Osteocyte (in vitro differentiated cells): Measurements from ENCODE around the gene OR5B21. TPM values are rescaled to one million over a fixed set of nuclear protein-coding genes. Genes with fewer than 3 reads are reported as not detected.

Source experiments
- DNase-seq: peaks from one replicate; pipeline ENCODE4 v3.0.0; 2021; ENCODE audit warnings: mixed read lengths; ENCODE audit not compliant: unreplicated experiment; ENCODE audit errors: extremely low spot score
- H3K27ac Mint-ChIP-seq: one replicate; pipeline ENCODE4 v1.8.0; 2021; ENCODE audit warnings: mild to moderate bottlenecking, mixed read lengths; ENCODE audit not compliant: unreplicated experiment
- H3K27me3 Mint-ChIP-seq: one replicate; pipeline ENCODE4 v1.8.0; 2021; ENCODE audit warnings: mixed read lengths; ENCODE audit not compliant: unreplicated experiment
- H3K36me3 Mint-ChIP-seq: one replicate; pipeline ENCODE4 v1.8.0; 2021; ENCODE audit warnings: mixed read lengths; ENCODE audit not compliant: unreplicated experiment
- H3K4me1 Mint-ChIP-seq: one replicate; pipeline ENCODE4 v1.8.0; 2021; ENCODE audit warnings: mixed read lengths; ENCODE audit not compliant: unreplicated experiment
- H3K4me3 Mint-ChIP-seq: one replicate; pipeline ENCODE4 v1.8.0; 2021; ENCODE audit warnings: mild to moderate bottlenecking, moderate library complexity, mixed read lengths; ENCODE audit not compliant: unreplicated experiment
- H3K9me3 Mint-ChIP-seq: one replicate; pipeline ENCODE4 v1.8.0; 2021; ENCODE audit warnings: mixed read lengths; ENCODE audit not compliant: unreplicated experiment
- total RNA-seq: library from RNA; stranded (reverse); gene quantifications from 2 replicates; pipeline ENCODE4 v1.2.1, GENCODE V29; 2021
- TF ChIP-seq, protein P1 (sequence below): fragments of 200-600 bp; sonication (generic); IDR thresholded peaks from 2 replicates; pipeline ENCODE4 v1.5.0; 2021; ENCODE audit warnings: antibody characterized with exemption, mild to moderate bottlenecking, moderate library complexity

The OR5B21 gene
- total RNA-seq, 1 donor from 2014 or later = not detected

DNA sequence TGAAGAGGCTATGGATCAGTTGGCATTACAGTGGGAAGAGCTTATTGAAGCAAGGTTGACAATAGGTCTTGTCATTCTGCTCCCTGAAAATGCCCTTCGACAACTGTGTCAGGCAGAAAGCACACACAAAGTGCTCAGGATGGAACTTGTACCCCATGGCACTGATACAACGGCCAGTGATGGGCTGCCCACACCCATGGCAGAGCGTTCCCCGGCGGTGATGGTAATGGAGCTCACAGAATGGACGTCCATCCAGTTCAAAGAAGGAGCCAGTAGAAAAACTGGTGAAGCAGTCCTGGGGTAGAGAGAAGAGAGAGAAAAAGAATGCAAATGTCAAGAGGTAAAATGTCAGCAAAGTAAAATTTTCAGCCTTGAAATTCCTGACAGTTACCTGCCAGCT is 19.5 kb upstream of the OR5B21 start:
- Mint-ChIP-seq H3K27me3 (peaks cover 3% of the 10 kb centered on the region), H3K36me3 (peaks cover 30% of the 10 kb centered on the region), H3K27ac (no peak overlapping the region), H3K9me3 (no peaks in the 10 kb centered on the region), H3K4me3 (no peak overlapping the region), H3K4me1 (peaks cover 6% of the 10 kb centered on the region)
- TF ChIP-seq, protein P1, sequence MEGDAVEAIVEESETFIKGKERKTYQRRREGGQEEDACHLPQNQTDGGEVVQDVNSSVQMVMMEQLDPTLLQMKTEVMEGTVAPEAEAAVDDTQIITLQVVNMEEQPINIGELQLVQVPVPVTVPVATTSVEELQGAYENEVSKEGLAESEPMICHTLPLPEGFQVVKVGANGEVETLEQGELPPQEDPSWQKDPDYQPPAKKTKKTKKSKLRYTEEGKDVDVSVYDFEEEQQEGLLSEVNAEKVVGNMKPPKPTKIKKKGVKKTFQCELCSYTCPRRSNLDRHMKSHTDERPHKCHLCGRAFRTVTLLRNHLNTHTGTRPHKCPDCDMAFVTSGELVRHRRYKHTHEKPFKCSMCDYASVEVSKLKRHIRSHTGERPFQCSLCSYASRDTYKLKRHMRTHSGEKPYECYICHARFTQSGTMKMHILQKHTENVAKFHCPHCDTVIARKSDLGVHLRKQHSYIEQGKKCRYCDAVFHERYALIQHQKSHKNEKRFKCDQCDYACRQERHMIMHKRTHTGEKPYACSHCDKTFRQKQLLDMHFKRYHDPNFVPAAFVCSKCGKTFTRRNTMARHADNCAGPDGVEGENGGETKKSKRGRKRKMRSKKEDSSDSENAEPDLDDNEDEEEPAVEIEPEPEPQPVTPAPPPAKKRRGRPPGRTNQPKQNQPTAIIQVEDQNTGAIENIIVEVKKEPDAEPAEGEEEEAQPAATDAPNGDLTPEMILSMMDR = no peak
- no peak for DNase-seq

DNA sequence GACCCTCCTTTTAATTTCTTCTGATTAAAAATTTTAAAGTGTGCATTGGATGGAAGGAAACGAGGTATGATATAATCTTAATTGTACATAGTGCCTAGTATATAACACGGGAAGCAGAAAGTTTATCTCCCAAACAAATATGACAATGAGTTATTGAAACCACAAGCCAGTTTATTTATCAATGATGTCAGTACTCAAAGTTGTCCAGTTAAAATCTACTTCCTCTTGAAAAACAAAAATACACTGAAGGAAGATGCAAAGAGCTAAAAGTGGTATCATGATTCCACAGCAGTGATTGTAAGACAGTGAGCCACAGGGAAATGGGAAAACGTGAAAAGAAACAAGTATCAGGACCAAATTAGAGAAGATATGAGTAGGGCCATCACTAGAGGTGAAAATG is 18.8 kb upstream of the OR5B21 start:
- H3K4me3 Mint-ChIP-seq = no peak overlapping the region
- H3K4me1 Mint-ChIP-seq = peaks cover 6% of the 10 kb centered on the region
- H3K27me3 Mint-ChIP-seq = peaks cover 10% of the 10 kb centered on the region
- H3K36me3 Mint-ChIP-seq = peaks cover 30% of the 10 kb centered on the region
- H3K9me3 Mint-ChIP-seq = no peaks in the 10 kb centered on the region
- no peak for DNase-seq
- TF ChIP-seq, protein P1 = no peak
- no peak overlapping the region for H3K27ac Mint-ChIP-seq

DNA sequence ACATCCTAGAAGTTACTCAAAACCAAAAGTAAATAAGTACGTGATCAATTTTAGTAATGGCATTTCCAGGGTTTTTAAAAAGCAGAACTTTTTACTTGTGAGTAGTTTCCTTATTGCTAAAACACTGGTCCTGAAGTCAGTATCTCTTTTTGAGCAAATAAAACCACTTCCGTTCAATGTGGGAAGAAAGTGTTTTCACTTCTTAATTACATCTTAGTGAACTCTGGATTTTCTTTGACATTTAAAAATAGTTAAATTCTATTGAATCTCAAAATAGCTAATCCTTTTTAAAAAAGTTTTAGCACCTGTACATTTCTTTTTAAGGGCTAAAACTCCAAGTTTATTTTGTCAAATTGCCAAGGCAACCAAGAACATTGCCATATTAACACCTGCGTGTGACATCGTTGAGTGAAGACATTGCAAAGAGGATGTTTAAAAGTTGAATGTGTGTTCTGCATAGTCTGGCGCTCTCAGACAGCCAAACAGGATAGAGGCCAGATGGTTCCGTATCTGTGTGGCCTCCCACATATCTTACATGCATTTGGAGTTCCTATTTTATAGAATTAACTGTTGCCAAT is 17.2 kb upstream of the OR5B21 start:
- no peaks in the 10 kb centered on the region for H3K9me3 Mint-ChIP-seq
- H3K27ac Mint-ChIP-seq = no peak overlapping the region
- TF ChIP-seq, protein P1 = no peak
- no peak for DNase-seq
- no peak overlapping the region for H3K4me3 Mint-ChIP-seq
- H3K27me3 Mint-ChIP-seq = peaks cover 21% of the 10 kb centered on the region
- H3K4me1 Mint-ChIP-seq = peaks cover 6% of the 10 kb centered on the region
- H3K36me3 Mint-ChIP-seq = peaks cover 20% of the 10 kb centered on the region

DNA sequence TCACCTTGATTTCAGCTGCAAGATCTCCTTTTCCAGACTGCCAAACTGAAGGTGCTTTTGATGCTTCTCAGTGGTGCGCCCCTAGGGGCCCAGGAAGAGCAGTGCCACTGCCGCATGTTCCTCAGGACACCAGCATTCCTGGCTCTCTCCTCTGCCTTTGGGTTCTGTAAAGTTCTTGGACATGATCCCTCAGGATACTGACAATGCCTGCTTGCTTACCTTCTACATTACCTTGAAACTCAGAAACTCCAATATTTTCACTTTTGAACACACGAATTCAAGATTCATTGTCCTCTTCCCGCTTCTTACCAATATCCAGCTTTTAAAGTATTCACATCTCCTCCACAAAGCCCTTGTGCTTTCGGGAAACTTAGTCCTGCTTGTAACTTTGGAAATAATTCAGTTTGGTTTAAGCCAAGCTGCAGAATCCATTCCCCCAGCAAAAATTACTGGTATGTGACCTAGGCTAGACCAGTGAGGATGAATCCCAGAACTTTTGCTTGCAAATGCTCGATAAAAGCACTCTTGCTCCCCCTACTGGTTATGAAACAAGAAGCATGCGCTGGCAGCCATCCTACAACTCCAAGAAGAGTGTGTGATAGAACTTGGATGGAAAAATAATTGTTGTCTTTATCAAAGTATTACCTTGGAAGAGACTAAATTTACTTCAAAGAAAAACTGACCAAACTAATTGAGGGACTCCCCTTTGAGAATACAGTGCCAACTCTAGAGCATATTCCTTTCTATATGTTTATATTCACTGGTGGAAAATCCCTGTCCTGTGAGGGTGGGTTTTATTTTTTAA is 16.5 kb upstream of the OR5B21 start:
- Mint-ChIP-seq H3K4me1 (peaks cover 6% of the 10 kb centered on the region), H3K9me3 (no peaks in the 10 kb centered on the region), H3K36me3 (peaks cover 20% of the 10 kb centered on the region), H3K4me3 (peak overlapping the region; percentile 8), H3K27me3 (peaks cover 26% of the 10 kb centered on the region), H3K27ac (no peak overlapping the region)
- DNase-seq = no peak
- TF ChIP-seq, protein P1 = peak; percentile 69

DNA sequence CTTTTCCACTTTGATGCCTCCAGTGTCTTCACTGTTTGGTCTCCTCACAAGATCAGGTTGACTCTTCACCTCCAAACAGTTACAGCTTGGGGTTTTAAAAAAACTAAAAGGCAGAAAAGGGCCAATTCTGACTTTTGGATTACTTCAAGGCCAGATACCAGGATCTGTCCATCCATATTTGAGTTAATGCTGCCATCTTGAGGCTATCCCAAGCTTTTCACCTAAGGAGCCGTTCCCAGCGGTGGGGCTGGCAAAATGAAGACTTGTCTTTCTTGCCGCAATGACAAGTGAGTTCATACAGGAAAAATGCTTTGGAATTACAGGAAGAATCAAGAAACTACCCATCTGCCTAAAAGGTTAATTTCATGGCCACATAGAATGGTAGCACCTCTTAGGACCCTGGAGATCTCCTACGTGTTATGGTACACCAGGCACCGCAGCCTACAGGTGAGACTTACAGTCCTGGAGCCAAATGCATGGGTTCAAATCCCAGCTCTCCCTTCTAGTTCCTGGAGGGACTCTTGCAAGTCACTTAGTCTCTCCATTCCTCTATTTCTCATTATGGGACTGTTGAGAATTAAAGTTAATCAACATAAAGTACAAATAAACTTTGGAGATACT is 6.0 kb upstream of the OR5B21 start:
- Mint-ChIP-seq H3K4me1 (no peaks in the 10 kb centered on the region), H3K4me3 (no peak overlapping the region), H3K9me3 (no peaks in the 10 kb centered on the region), H3K27ac (no peak overlapping the region), H3K36me3 (no peaks in the 10 kb centered on the region), H3K27me3 (peaks cover 50% of the 10 kb centered on the region)
- no peak for DNase-seq
- TF ChIP-seq, protein P1 = peak; percentile 81
